ENCODE measurements around the gene MEFV.
A peak's percentile ranks its signal among the peaks of the same experiment; 100 is the strongest.
"Not testable (repeated sequence)": the region's sequence is repeated elsewhere in the genome, so short reads cannot be mapped to it uniquely, and the experiment has no call there.

Gene MEFV

GRCh38 chr16:3215601-3216262 is 40.7 kb downstream of the MEFV start:
- DNase-seq = no peak

GRCh38 chr16:3214904-3215600 is 41.4 kb downstream of the MEFV start:
- DNase-seq = peak in 1 of 3 donors; percentile 13

GRCh38 chr16:3212567-3212966 is 43.9 kb downstream of the MEFV start:
- no peak for DNase-seq

- DNase-seq = no peak
Observed at GRCh38 chr16:3212006-3212405, 44.4 kb downstream of the MEFV start.

GRCh38 chr16:3207086-3207953 is 49.1 kb downstream of the MEFV start:
- DNase-seq = no peak

GRCh38 chr16:3205939-3206338 is 50.5 kb downstream of the MEFV start:
- not testable (repeated sequence) for DNase-seq

- peak in 1 of 3 donors; percentile 35 for DNase-seq
Observed at GRCh38 chr16:3202903-3203539, 53.4 kb downstream of the MEFV start.

GRCh38 chr16:3198334-3199072 is 57.9 kb downstream of the MEFV start:
- DNase-seq = no peak

GRCh38 chr16:3197694-3198333 is 58.6 kb downstream of the MEFV start:
- DNase-seq = not testable (repeated sequence)

- DNase-seq = no peak
Observed at GRCh38 chr16:3195975-3196374, 60.5 kb downstream of the MEFV start.

GRCh38 chr16:3194792-3195191 is 61.6 kb downstream of the MEFV start:
- no peak for DNase-seq

- DNase-seq = no peak
Observed at GRCh38 chr16:3193221-3194212, 62.9 kb downstream of the MEFV start.

GRCh38 chr16:3192476-3193019 is 63.9 kb downstream of the MEFV start:
- DNase-seq = no peak
